ENCODE measurements around the gene TMC3. TPM values are rescaled to one million over a fixed set of nuclear protein-coding genes. Genes with fewer than 3 reads are reported as not detected.

Gene TMC3
- total and polyA plus RNA-seq, 10 of the 15 experiments (the other 5 are each of a cell fraction or from before 2014, with no cell fraction given) = 0.03 to 0.04 (median 0.04) TPM; not detected in 7

DNA sequence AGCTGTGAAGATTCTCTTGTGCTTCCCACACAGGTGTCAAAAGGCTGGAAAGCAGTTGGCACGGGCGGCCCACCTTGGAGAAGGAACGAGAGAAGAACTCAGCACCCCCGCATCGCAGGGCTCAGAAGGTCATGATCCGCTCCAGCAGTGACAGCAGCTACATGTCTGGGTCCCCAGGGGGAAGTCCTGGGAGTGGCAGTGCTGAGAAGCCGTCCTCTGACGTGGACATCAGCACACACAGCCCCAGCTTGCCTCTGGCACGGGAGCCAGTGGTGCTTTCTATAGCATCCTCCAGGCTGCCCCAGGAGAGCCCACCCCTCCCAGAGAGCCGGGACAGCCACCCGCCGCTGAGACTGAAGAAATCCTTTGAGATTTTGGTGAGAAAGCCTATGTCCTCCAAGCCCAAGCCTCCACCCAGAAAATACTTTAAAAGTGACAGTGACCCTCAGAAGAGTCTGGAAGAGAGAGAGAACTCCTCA is 81.5 kb downstream of the TMC3 start (continued):
- TF ChIP-seq, protein P1, sequence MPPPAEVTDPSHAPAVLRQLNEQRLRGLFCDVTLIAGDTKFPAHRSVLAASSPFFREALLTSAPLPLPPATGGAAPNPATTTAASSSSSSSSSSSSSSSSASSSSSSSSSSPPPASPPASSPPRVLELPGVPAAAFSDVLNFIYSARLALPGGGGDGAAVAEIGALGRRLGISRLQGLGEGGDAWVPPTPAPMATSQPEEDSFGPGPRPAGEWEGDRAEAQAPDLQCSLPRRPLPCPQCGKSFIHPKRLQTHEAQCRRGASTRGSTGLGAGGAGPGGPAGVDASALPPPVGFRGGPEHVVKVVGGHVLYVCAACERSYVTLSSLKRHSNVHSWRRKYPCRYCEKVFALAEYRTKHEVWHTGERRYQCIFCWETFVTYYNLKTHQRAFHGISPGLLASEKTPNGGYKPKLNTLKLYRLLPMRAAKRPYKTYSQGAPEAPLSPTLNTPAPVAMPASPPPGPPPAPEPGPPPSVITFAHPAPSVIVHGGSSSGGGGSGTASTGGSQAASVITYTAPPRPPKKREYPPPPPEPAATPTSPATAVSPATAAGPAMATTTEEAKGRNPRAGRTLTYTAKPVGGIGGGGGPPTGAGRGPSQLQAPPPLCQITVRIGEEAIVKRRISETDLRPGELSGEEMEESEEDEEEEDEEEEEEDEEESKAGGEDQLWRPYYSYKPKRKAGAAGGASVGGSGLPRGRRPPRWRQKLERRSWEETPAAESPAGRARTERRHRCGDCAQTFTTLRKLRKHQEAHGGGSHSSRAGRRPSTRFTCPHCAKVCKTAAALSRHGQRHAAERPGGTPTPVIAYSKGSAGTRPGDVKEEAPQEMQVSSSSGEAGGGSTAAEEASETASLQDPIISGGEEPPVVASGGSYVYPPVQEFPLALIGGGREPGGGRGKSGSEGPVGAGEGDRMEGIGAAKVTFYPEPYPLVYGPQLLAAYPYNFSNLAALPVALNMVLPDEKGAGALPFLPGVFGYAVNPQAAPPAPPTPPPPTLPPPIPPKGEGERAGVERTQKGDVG (CRISPR knock-in tag; IDR thresholded peaks at IDR 0.05) = no peak
- TF ChIP-seq ZNF622 (IDR thresholded peaks at IDR 0.05) = no peak
- TF ChIP-seq, protein P2, sequence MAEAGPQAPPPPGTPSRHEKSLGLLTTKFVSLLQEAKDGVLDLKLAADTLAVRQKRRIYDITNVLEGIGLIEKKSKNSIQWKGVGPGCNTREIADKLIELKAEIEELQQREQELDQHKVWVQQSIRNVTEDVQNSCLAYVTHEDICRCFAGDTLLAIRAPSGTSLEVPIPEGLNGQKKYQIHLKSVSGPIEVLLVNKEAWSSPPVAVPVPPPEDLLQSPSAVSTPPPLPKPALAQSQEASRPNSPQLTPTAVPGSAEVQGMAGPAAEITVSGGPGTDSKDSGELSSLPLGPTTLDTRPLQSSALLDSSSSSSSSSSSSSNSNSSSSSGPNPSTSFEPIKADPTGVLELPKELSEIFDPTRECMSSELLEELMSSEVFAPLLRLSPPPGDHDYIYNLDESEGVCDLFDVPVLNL (IDR thresholded peaks at IDR 0.05; ENCODE audit: low read depth, low read length) = no peak
- TF ChIP-seq, protein P3, sequence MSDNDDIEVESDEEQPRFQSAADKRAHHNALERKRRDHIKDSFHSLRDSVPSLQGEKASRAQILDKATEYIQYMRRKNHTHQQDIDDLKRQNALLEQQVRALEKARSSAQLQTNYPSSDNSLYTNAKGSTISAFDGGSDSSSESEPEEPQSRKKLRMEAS (IDR thresholded peaks at IDR 0.05; ENCODE audit: low read depth, low read length) = peak; percentile 32; the same call in 1 of the 2 replicates
- TF ChIP-seq, protein P4, sequence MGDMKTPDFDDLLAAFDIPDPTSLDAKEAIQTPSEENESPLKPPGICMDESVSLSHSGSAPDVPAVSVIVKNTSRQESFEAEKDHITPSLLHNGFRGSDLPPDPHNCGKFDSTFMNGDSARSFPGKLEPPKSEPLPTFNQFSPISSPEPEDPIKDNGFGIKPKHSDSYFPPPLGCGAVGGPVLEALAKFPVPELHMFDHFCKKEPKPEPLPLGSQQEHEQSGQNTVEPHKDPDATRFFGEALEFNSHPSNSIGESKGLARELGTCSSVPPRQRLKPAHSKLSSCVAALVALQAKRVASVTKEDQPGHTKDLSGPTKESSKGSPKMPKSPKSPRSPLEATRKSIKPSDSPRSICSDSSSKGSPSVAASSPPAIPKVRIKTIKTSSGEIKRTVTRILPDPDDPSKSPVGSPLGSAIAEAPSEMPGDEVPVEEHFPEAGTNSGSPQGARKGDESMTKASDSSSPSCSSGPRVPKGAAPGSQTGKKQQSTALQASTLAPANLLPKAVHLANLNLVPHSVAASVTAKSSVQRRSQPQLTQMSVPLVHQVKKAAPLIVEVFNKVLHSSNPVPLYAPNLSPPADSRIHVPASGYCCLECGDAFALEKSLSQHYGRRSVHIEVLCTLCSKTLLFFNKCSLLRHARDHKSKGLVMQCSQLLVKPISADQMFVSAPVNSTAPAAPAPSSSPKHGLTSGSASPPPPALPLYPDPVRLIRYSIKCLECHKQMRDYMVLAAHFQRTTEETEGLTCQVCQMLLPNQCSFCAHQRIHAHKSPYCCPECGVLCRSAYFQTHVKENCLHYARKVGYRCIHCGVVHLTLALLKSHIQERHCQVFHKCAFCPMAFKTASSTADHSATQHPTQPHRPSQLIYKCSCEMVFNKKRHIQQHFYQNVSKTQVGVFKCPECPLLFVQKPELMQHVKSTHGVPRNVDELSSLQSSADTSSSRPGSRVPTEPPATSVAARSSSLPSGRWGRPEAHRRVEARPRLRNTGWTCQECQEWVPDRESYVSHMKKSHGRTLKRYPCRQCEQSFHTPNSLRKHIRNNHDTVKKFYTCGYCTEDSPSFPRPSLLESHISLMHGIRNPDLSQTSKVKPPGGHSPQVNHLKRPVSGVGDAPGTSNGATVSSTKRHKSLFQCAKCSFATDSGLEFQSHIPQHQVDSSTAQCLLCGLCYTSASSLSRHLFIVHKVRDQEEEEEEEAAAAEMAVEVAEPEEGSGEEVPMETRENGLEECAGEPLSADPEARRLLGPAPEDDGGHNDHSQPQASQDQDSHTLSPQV (IDR thresholded peaks at IDR 0.05) = no peak
- TF ChIP-seq ZZZ3 (IDR thresholded peaks at IDR 0.05; ENCODE audit: control insufficient read depth, insufficient read length, low read depth) = no peak
- TF ChIP-seq, protein P5, sequence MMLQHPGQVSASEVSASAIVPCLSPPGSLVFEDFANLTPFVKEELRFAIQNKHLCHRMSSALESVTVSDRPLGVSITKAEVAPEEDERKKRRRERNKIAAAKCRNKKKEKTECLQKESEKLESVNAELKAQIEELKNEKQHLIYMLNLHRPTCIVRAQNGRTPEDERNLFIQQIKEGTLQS (IDR thresholded peaks at IDR 0.05; ENCODE audit: borderline replicate concordance, extremely low read depth, low read depth, low read length) = no peak
- no peak for TF ChIP-seq TARDBP (IDR thresholded peaks at IDR 0.05; ENCODE audit: borderline replicate concordance)
- TF ChIP-seq HDAC6 (IDR thresholded peaks at IDR 0.05; ENCODE audit: unreplicated experiment) = no peak
- 0 out of 2 replicates have a peak, but pooled peaks have one; percentile 54 for TF ChIP-seq RB1 (IDR thresholded peaks at IDR 0.05; ENCODE audit: borderline replicate concordance)
- TF ChIP-seq, protein P6, sequence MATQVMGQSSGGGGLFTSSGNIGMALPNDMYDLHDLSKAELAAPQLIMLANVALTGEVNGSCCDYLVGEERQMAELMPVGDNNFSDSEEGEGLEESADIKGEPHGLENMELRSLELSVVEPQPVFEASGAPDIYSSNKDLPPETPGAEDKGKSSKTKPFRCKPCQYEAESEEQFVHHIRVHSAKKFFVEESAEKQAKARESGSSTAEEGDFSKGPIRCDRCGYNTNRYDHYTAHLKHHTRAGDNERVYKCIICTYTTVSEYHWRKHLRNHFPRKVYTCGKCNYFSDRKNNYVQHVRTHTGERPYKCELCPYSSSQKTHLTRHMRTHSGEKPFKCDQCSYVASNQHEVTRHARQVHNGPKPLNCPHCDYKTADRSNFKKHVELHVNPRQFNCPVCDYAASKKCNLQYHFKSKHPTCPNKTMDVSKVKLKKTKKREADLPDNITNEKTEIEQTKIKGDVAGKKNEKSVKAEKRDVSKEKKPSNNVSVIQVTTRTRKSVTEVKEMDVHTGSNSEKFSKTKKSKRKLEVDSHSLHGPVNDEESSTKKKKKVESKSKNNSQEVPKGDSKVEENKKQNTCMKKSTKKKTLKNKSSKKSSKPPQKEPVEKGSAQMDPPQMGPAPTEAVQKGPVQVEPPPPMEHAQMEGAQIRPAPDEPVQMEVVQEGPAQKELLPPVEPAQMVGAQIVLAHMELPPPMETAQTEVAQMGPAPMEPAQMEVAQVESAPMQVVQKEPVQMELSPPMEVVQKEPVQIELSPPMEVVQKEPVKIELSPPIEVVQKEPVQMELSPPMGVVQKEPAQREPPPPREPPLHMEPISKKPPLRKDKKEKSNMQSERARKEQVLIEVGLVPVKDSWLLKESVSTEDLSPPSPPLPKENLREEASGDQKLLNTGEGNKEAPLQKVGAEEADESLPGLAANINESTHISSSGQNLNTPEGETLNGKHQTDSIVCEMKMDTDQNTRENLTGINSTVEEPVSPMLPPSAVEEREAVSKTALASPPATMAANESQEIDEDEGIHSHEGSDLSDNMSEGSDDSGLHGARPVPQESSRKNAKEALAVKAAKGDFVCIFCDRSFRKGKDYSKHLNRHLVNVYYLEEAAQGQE (IDR thresholded peaks at IDR 0.05; ENCODE audit: low read depth, low read length) = no peak
- TF ChIP-seq BMI1 (IDR thresholded peaks at IDR 0.05; ENCODE audit: borderline replicate concordance) = no peak
- no peak for TF ChIP-seq ZNF207 (IDR thresholded peaks at IDR 0.05; ENCODE audit: borderline replicate concordance)
- peak; percentile 83 for TF ChIP-seq CREM (IDR thresholded peaks at IDR 0.05; ENCODE audit: low read depth)
- peak; percentile 47; the same call in 1 of the 3 replicates for TF ChIP-seq POU2F2 (IDR thresholded peaks at IDR 0.05; ENCODE audit: borderline replicate concordance, low read depth, low read length)
- no peak for TF ChIP-seq CEBPB (IDR thresholded peaks at IDR 0.05; ENCODE audit: borderline replicate concordance in 1 of 2, low read depth in 2 of 2, low read length in 2 of 2)
- no peak for TF ChIP-seq SIX5 (IDR thresholded peaks at IDR 0.05; ENCODE audit: low read depth, low read length, severe bottlenecking)
